IPS DF 6.9 (cell line): Measurements from ENCODE around the gene STPG2.
A peak's percentile ranks its signal among the peaks of the same experiment; 100 is the strongest.

ENCODE experiments used
- DNase-seq: peaks from one replicate; pipeline ENCODE4 v3.0.0-alpha.2; 2013; ENCODE audit warnings: low read depth, low spot score
- H3K27ac ChIP-seq: one replicate; pipeline ENCODE4 v1.5.1; 2013; ENCODE audit warnings: low read length, control low read depth
- H3K27me3 ChIP-seq: 2 replicates; pipeline ENCODE4 v1.6.1; 2013; ENCODE audit warnings: mild to moderate bottlenecking, low read length; ENCODE audit not compliant: control insufficient read depth, insufficient read depth
- H3K36me3 ChIP-seq: 2 replicates; pipeline ENCODE4 v1.6.1; 2013; ENCODE audit warnings: low read length; ENCODE audit not compliant: control insufficient read depth, insufficient read depth
- H3K4me1 ChIP-seq: 2 replicates; pipeline ENCODE4 v1.6.1; 2013; ENCODE audit warnings: low read length; ENCODE audit not compliant: control insufficient read depth, insufficient read depth
- H3K4me3 ChIP-seq: 2 replicates; pipeline ENCODE4 v1.5.1; 2013; ENCODE audit warnings: mild to moderate bottlenecking, low read length
- H3K9me3 ChIP-seq: 2 replicates; pipeline ENCODE4 v1.6.1; 2013; ENCODE audit warnings: low read length, inconsistent platforms; ENCODE audit not compliant: control insufficient read depth, insufficient read depth
- WGBS: extraction: QIAGEN DNeasy Blood & Tissue Kit; methylation state at CpG from one replicate; pipeline ENCODE4 v1.1.7; 2013; ENCODE audit warnings: mixed read lengths, missing lambda C conversion rate; ENCODE audit not compliant: insufficient read length, insufficient coverage; 5-methylcytosine and 5-hydroxymethylcytosine counted together

STPG2 gene

DNA sequence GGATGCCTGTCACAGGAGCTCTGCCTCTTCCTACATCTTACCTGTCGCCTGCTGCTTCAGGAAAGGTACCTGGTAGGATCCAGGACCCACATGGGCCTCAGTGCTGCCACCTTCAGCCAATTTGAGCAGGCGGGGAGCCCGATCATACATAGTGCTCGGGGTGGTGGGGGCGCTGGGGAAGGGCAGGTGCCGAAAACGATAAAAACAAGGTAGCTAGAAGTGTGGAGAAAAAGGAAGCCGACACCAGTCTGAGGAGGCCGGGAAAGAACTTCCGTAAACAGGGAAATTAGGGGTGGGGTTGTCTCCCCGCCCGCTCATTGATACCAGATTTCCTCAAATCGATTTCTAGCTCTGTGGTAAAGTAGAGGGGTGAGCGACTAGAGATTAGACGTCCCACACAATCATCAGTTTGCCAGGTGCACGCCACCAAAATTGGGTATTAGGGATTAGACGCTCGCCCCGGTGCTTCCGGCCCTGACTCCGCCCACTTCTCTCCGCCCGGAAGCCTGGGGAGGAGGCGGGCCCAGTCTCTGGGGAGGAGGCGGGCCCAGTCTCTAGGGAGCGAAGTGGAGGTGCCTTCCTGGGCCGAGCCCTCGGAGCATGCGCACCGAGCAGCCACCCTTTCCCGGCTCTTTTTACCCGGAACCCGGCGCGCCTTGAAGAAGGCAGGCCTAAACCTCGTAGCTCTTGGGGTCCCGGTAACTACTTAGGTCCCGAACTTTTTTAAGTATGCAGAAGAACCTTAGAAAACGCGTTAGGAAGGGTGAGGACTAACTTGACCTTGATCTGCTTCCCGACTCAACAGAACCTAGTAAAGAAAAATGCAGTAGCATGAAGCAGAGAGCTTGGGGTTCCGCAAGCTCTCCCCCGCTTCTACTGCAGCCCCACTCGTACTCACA is at the start of gene STPG2:
Gene STPG2, minus strand, starts transcription at position 476 of the 899 bp plus-strand sequence.
- H3K36me3 ChIP-seq, result no peaks in the 10 kb centered on the region
- H3K4me3 ChIP-seq, result peak within 1 kb of the TSS; percentile 80; the same call in 1 of the 2 replicates
- H3K4me1 ChIP-seq, result no peaks in the 10 kb centered on the region
- DNase-seq, result peak; percentile 72
- no CpG with 5 or more reads among the region's 44 CpGs for WGBS
- no peak within 1 kb of the TSS for H3K27ac ChIP-seq
- H3K27me3 ChIP-seq, result no peaks in the 10 kb centered on the region
- no peaks in the 10 kb centered on the region for H3K9me3 ChIP-seq

DNA sequence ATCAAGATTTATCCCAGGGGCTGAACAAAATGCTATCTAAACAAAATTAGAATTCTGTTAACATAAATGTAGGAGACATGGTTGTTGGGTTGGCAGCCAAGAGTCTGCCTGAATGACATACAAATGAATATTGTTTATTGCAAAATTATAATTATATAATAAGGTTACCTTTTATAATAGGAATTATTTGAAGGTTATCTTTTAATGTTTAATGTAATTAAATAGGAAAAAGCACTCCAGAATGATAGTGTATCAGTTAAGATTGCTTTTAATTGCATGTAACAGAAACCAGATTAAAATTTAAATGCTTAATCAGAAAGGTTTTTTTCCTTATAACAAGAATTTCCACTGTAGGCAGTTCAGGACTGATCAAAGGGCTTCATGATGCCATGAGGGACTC is 42.0 kb upstream of the STPG2 start:
- no peaks in the 10 kb centered on the region for H3K36me3 ChIP-seq
- no peak overlapping the region for H3K4me3 ChIP-seq
- no peak overlapping the region for H3K27ac ChIP-seq

DNA sequence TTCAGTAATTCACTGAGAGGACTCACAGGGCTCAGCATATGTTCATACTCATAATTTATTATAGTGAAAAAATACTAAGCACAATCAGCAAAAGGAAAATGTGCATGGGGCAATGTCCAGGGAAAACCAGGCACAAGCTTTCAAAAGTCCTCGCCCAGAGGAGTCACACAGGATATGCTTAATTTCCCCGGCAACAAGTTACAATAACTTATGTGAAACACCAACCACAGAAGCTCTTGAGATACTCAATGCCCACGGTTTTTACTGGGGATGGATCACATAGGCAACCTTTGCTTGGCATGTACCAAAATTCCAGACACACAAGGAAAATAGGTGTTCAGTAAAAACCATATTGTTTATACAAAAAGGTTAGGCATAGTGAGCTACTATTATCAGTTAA is 38.5 kb upstream of the STPG2 start:
- no peaks in the 10 kb centered on the region for H3K4me1 ChIP-seq
- H3K27me3 ChIP-seq, result no peaks in the 10 kb centered on the region
- H3K36me3 ChIP-seq, result no peaks in the 10 kb centered on the region
- no peak overlapping the region for H3K27ac ChIP-seq
- no CpG with 5 or more reads among the region's 3 CpGs for WGBS
- no peaks in the 10 kb centered on the region for H3K9me3 ChIP-seq
- DNase-seq, result no peak
- H3K4me3 ChIP-seq, result no peak overlapping the region

More for the DNA sequence above, 42.0 kb upstream of the STPG2 start:
- Histone ChIP-seq H3K9me3 (no peaks in the 10 kb centered on the region), H3K4me1 (no peaks in the 10 kb centered on the region), H3K27me3 (no peaks in the 10 kb centered on the region)
- no peak for DNase-seq

DNA sequence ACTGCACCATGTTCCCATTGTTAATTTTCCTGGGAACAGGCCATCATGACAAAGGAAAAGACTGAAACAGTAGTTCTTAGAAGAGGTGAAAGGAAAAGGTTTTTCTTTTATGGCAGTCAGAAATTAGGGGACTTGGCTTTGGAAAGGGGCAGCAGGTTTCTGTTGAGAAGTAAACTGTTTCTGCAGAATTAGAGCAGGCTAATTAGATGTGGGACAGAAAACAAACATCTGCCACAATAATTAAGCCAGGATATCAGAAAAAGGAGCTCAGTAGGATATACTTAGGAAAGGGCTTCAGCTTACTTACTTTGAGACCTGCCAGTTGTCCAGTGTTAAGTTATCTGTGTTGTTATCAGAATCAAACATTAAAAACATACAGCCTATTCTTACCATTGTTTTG is 36.7 kb upstream of the STPG2 start:
- no peak overlapping the region for H3K27ac ChIP-seq
- H3K4me1 ChIP-seq, result no peaks in the 10 kb centered on the region
- no peak overlapping the region for H3K4me3 ChIP-seq
- DNase-seq, result no peak
- no peaks in the 10 kb centered on the region for H3K36me3 ChIP-seq
- H3K9me3 ChIP-seq, result no peaks in the 10 kb centered on the region
- H3K27me3 ChIP-seq, result no peaks in the 10 kb centered on the region

DNA sequence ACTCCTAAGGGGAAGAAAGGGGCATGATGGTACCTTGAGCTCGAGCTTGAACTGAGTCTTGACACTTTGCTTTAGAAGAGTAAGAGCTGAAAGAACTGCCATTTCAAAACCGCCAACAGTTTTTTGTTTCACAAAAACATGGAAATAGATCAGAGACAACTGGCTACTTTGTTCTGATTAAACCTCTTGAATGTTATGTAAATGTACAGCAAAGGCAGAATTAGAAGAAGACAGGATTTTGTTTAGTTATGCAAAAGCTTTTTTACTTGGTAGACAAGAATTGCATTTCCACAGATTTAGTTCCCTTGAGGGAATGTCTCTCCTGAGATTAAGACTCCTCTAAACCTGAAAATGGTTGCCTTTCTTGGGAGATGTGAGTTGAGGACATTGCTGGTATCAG is 33.3 kb upstream of the STPG2 start:
- Histone ChIP-seq H3K4me3 (no peak overlapping the region), H3K4me1 (no peaks in the 10 kb centered on the region), H3K27me3 (no peaks in the 10 kb centered on the region), H3K9me3 (no peaks in the 10 kb centered on the region), H3K27ac (no peak overlapping the region), H3K36me3 (no peaks in the 10 kb centered on the region)
- WGBS, result no CpG with 5 or more reads among the region's 2 CpGs
- DNase-seq, result no peak

DNA sequence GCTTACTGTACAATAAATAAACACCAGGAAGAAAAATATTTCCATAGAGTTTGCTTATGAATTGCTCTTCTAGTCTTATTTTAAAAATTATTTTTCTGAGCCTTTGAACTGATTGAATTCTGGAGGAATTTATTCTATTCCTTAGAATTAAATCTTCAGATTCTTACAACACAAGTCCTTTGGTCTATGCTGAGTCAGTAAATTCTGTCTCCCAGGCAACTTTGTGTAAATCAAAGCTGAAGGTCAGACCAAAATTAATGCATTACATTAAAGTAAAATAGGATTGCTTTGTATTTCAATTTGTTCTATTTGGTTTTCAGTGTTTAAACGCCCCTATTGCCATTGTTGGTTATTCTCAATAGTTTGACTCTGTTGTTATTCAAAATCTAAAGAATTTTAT is 26.8 kb upstream of the STPG2 start:
- Histone ChIP-seq H3K9me3 (no peaks in the 10 kb centered on the region), H3K27ac (no peak overlapping the region), H3K4me1 (0 out of 2 replicates have a peak, but pooled peaks cover 1% of the 10 kb centered on the region), H3K27me3 (no peaks in the 10 kb centered on the region), H3K4me3 (no peak overlapping the region), H3K36me3 (no peaks in the 10 kb centered on the region)
- WGBS, result no CpG with 5 or more reads among the region's 1 CpG
- DNase-seq, result no peak

DNA sequence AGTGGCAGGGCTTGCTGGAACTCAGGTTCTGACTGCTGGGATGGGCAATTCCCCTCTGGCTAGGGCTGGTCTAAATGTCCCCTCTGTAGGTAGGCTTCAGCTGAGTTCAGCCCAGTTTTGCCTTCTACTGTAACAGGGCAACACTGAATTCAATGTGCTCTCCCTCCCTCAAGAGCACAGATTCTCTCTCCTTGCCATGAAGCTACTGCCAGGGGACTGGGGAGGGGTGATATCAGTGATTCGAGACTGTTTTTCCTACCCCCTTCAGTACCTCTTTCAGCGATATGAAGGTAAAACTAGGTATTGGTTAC is 23.4 kb upstream of the STPG2 start:
- WGBS, result no CpG with 5 or more reads among the region's 2 CpGs
- no peak overlapping the region for H3K4me3 ChIP-seq

DNA sequence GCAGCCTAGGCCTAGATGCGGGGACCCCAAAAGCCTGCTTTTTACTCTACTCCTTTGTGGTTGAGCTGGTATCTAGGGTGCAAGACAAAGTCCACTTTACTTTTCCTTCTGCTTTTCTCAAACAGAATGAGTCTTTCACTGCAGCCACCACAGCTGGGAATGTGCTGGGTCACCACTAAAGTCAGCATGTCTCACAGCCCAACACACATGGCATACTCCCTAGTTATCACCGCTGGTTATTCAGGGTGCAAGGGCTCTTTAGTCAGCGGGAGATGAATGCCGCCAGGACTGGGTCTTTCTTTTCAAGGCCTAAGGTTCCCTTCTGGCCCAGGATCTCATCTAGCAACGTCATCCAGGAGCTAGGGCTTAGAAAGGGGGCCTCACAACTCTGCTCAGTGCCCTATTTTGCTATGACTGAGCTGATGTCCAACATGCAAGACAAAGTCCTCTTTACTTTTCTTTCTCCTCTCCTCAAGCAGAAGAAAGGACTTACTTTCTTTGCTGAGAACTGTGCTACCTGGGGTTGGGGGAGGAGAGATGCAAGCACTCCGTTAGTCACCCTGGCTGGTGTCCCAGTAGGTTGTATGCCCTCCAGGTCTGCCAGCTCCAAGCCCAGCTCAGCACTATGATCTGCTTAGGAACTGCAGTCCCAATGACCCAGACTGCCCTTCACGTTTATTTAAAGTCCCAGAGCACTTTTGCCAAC is 22.9 kb upstream of the STPG2 start:
- WGBS, result no CpG with 5 or more reads among the region's 7 CpGs
- Histone ChIP-seq H3K4me3 (no peak overlapping the region), H3K4me1 (0 out of 2 replicates have a peak, but pooled peaks cover 1% of the 10 kb centered on the region), H3K36me3 (no peaks in the 10 kb centered on the region), H3K27me3 (no peaks in the 10 kb centered on the region), H3K9me3 (no peaks in the 10 kb centered on the region), H3K27ac (no peak overlapping the region)
- DNase-seq, result no peak

More for the DNA sequence above, 23.4 kb upstream of the STPG2 start:
- no peak for DNase-seq
- H3K36me3 ChIP-seq, result no peaks in the 10 kb centered on the region
- no peaks in the 10 kb centered on the region for H3K27me3 ChIP-seq
- no peak overlapping the region for H3K27ac ChIP-seq
- 0 out of 2 replicates have a peak, but pooled peaks cover 1% of the 10 kb centered on the region for H3K4me1 ChIP-seq
- H3K9me3 ChIP-seq, result no peaks in the 10 kb centered on the region

DNA sequence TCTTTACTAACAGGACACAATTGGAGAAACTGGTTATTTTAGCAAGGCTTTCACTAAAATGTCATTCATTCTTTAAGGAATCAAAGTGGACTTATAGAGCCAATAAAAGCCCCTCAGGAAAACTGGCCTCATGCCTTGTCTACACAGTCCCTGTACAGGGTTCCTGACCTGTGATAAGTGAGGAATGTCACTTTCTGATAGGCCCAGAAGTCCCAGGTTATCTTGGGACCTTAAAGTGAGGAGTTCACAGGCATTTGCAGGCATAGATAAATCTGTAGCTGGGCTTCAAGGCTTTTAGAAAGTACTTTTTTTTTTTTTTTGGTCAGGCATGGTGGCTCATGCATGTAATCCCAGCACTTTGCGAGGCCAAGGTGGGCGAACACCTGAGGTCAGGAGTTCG is 19.4 kb upstream of the STPG2 start:
- Histone ChIP-seq H3K9me3 (no peaks in the 10 kb centered on the region), H3K4me3 (no peak overlapping the region), H3K4me1 (0 out of 2 replicates have a peak, but pooled peaks cover 1% of the 10 kb centered on the region), H3K36me3 (no peaks in the 10 kb centered on the region), H3K27ac (no peak overlapping the region), H3K27me3 (no peaks in the 10 kb centered on the region)
- DNase-seq, result no peak
- WGBS, result no CpG with 5 or more reads among the region's 3 CpGs

DNA sequence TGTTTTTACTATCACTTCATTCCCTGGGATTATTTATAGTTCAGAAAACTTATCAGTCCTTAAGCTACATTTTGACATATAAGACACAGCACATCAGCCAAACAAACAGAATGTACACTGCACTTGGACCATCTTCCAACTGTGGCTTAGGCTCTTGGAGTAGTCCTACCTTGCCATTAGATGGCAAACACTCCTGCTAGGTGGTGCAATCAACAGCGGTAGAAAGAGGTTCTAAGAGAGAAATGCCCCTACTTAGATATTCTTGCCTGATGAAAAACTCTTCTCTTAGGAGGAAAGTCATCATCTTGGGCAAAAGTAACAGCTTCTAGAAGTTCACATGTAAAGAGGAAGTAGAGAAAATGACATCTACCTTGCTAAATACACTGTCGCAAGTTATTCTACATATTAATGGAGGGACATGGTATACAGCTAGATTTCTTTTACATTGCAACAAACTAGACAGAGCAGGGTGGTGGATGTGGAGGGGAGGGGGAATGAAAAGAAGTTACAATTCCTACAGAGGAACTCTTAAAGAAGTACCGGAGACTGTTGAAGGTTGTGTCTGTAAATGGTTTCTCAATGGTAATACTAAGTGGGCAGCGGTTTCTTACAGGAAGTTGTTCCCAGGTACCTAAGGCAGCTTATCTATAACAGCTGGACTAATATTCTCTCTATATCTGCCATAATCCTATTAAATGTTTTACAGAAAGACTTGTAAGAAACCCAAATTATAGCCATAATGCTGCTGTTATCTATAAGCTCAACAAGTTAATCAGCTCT is 8.1 kb upstream of the STPG2 start:
- DNase-seq, result no peak
- Histone ChIP-seq H3K27ac (no peak overlapping the region), H3K9me3 (no peaks in the 10 kb centered on the region), H3K27me3 (no peaks in the 10 kb centered on the region), H3K4me3 (no peak overlapping the region), H3K4me1 (no peaks in the 10 kb centered on the region), H3K36me3 (no peaks in the 10 kb centered on the region)
- no CpG with 5 or more reads among the region's 4 CpGs for WGBS
